GM19397 (cell line): ENCODE data around the gene CLEC4C.
"Not testable (repeated sequence)": the region's sequence is repeated elsewhere in the genome, so short reads cannot be mapped to it uniquely, and the experiment has no call there.

Source experiments
- ATAC-seq: cut with Tn5 transposase; IDR thresholded peaks from one replicate; pipeline ENCODE4 v1.9.1; 2021; ENCODE audit warnings: mild to moderate bottlenecking, moderate library complexity; ENCODE audit not compliant: unreplicated experiment

Gene CLEC4C, protein sequence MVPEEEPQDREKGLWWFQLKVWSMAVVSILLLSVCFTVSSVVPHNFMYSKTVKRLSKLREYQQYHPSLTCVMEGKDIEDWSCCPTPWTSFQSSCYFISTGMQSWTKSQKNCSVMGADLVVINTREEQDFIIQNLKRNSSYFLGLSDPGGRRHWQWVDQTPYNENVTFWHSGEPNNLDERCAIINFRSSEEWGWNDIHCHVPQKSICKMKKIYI

DNA sequence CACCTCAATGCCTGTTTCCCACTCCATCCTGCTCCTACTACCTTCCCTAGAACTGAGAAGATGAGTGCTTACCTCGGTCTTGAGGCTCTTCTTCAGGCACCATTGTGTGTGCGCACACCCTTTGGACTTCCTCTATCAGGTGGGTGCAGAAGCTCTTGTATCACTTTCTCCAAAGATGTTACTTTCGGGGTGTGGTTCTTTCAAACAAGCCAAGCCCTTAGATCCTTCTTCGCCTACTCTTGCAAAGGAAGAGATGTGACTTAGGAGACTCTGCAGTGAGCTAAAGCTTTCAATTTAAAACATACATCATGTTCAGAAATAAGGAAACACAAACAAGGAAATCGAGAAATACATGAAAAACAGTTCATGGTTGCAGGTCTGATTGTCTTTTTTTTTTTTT lies at the start of gene CLEC4C:
CLEC4C (minus strand) TSS at position 130 of the 400 bp plus-strand sequence; CDS start at position 103, 27 bp downstream.
- ATAC-seq = no peak

DNA sequence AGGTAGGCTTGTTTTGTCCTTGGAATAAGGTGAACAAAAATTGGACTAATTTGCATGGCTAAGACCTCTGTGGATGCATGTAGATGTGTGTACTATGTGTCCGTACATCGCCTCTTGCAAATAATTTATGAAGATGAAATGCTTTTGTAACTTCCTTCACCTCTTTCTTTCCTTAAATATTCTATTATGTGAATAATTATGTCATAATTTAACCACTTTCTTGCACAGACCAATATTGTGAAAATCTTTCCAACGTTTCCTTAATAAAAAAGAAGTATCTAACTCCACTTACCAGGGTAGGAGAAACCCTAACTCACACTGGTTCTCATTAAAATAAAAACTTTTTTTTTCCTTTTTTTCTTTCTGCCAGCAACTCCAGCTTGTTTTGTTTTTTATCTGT lies 46.0 kb upstream of the CLEC4C start:
- ATAC-seq = no peak

DNA sequence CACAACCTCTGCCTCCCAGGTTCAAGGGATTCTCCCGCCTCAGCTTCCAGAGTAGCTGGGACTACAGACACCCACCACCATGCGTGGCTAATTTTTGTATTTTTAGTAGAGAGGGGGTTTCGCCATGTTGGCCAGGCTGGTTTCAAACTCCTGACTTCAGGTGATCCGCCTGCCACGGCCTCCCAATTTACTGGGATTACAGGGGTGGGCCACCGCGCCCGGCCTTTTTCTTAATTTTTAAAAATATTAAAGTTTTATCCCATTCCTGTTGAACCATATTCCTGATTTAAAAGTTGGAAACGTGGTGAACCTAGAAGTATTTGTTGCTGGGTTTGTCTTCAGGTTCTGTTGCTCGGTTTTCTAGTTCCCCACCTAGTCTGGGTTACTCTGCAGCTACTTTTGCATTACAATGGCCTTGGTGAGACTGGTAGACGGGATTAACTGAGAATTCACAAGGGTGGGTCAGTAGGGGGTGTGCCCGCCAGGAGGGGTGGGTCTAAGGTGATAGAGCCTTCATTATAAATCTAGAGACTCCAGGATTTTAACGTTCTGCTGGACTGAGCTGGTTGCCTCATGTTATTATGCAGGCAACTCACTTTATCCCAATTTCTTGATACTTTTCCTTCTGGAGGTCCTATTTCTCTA lies 41.8 kb upstream of the CLEC4C start, which contains the start of gene NANOG:
NANOG (plus strand) TSS at position 519 of the 645 bp plus-strand sequence. CDS start 213 bp downstream, outside the sequence.
- ATAC-seq = not testable (repeated sequence)

DNA sequence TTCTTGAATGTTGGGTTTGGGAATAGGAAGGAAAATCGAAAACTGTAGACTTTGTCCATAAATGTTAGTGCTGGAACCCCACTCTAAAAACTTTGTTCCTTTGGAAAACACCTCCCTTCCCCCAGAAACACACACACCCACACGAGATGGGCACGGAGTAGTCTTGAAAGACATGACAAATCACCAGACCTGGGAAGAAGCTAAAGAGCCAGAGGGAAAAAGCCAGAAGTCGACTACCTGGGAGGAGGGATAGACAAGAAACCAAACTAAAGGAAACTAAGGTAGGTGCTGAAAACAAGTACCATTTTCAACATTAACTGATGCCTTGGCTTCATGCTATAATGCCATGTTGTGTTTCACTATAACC lies 41.1 kb upstream of the CLEC4C start:
- no peak for ATAC-seq

DNA sequence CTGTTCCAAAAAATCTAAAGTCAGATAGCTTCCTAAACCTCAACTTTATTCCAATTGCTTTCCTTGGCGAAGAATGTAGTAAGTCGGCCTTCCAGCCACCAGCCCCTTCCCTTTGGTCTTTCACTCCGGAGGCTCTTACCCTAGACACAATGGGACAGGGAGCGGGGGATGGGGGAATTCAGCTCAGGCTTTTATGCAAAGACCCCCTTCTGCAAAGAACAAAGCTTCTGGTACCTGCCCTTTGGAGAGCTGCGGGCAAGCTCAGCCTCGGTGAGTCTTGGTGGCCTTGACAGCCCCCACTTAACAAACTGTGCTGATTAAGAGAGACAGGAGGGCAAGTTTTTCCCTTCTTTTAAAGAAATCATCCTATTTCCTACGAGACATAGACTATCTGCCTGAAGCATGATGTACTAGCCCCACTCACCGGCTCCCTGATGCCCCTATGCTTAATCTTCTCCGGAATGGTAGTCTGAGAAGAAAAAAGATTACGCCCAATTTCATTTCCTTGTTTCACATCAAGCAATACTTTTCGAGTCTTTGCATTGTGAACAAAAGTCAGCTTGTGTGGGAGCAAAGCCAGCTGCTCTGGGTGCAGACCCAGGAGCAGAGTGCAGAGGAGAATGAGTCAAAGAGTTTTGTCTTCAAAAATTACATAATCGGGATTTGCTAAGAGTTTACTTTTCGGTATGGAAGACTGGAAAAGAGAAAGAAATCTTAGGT lies 40.6 kb upstream of the CLEC4C start:
- ATAC-seq = no peak

DNA sequence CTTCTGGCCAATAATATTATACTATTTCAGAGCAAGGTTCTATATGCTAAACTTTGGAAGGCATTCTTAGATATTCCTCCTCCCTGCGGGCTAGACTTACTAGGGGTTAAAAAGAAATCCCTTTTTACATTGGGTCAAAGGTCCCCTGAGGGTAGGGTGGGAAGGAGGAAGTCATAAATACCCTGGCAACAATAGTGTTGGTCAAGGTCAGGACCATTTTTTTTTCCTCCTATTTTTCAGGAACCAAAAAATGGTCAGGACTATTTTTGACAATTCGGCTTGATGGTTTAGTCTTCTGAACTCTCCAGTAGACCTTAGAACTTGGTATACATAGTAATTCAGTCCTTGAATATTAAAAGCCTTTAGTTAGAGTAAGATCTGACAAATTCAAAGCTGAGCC lies 37.5 kb upstream of the CLEC4C start:
- ATAC-seq = no peak

DNA sequence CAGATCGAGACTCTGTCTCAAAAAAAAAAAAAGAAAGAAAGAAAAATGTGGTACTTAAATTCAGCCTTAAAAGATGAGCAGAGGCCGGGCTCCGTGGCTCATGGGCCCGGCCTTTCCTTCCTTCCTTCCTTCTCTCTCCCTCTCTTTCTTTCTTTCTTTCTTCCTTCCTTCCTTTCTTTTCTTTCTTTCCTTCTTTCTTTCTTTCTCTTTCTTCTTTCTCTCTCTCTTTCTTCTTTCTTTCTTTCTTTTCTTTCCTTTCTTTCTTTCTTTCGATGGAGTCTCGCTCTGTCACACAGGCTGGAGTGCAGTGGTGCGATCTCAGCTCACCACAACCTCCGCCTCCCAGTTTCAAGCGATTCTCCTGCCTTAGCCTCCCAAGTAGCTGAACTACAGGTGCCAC lies 36.3 kb upstream of the CLEC4C start:
- ATAC-seq = not testable (repeated sequence)

DNA sequence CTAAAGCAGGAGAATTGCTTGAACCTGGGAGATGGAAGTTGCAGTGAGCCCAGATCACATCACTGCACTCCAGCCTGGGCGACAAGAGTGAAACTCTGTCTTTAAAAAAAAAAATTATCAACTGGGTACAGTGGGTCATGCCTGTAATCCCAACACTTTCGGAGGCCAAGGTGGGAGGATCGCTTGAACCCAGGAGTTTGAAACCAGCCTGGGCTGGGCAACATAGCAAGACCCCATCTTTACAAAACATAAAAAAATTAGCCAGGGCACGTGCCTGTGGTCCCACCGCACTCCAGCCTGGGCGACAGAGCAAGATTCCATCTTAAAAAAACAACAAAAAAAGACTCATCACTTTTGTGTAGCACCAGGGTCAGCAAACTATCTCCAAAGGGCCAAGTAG lies 34.9 kb upstream of the CLEC4C start:
- no peak for ATAC-seq

DNA sequence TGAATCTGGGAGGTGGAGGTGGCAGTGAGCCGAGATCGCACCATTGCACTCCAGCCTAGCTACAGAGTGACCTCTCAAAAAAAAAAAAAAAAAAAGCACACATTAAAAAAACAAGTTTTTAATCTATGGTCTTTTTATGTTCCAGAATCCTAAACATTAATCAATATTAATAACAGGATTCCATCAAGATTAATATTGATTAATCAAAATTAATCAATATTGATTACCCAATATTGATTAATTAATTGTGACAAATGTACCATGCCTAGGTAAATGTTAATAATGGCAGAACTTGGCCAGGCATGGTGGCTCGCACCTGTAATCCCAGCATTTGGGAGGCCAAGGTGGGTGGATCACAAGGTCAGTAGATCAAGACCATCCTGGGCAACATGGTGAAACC lies 34.1 kb upstream of the CLEC4C start:
- ATAC-seq = no peak

DNA sequence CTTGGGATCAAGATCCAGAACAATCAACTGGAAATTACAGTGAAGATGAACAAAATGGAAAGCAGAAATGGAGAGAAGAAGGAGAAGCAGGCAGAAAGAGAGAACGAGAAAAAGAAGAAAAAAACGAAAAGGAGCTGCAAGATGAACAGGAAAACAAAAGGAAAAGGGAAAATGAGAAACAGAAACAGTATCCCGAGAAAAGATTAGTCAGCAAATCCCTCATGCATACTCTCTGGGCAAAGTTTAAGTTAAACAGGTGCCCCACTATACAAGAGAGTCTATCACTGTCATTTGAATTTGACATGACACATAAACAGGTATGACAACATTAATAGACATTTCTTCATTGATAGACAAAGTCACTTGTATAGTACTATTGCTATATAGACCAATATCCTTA lies 22.8 kb upstream of the CLEC4C start:
- ATAC-seq = no peak

DNA sequence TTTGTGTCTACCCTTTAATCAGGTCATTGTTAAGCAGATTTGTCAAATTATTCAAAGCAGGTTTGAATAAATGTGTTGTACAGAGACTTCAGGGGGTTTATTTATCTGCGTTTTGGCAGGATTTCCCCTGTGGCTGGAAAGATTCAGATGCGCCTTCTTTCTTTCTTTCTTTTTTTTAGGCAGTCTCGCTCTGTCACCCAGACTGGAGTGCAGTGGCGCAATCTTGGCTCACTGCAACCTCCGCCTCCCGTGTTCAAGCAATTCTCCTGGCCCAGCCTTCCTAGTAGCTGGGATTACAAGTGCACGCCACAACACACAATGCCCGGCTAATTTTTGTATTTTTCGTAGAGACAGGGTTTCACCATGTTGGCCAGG lies 11.6 kb upstream of the CLEC4C start:
- no peak for ATAC-seq

DNA sequence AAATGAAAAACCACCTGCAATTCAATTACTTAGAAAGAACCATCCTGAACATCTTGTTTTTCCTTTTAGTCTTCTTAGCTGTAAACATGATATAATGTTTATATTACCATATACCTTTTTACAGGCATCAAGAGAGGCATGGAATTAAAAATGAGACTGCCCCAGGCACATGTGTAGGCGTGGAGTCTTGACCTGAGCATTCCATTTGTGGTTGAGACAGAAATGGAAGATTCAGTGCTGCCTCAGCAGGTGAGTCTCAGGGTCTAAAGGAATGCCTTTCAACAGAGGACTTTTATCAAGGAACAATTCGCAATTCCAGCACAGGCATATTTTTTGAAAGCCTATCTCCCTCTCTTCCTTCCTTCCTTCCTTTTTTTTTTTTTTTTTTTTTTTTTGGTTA lies 9.8 kb upstream of the CLEC4C start:
- ATAC-seq = no peak

DNA sequence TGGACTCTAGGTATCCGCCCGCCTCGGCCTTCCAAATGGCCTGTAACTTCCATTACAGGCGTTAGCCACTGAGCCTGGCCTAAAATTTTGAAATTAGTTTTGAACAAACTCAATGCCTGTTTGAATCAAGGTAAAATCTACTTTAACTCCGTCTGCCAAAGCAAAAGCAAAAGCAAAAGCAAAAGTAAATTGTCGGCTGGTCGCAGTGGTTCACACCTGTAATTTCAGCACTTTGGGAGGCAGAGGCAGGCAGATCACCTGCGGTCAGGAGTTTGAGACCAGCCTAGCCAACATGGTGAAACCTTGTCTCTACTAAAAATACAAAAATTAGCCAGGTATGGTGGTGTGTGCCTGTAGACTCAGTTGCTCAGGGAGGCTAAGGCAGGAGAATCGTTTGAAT lies 8.5 kb upstream of the CLEC4C start:
- ATAC-seq = not testable (repeated sequence)

DNA sequence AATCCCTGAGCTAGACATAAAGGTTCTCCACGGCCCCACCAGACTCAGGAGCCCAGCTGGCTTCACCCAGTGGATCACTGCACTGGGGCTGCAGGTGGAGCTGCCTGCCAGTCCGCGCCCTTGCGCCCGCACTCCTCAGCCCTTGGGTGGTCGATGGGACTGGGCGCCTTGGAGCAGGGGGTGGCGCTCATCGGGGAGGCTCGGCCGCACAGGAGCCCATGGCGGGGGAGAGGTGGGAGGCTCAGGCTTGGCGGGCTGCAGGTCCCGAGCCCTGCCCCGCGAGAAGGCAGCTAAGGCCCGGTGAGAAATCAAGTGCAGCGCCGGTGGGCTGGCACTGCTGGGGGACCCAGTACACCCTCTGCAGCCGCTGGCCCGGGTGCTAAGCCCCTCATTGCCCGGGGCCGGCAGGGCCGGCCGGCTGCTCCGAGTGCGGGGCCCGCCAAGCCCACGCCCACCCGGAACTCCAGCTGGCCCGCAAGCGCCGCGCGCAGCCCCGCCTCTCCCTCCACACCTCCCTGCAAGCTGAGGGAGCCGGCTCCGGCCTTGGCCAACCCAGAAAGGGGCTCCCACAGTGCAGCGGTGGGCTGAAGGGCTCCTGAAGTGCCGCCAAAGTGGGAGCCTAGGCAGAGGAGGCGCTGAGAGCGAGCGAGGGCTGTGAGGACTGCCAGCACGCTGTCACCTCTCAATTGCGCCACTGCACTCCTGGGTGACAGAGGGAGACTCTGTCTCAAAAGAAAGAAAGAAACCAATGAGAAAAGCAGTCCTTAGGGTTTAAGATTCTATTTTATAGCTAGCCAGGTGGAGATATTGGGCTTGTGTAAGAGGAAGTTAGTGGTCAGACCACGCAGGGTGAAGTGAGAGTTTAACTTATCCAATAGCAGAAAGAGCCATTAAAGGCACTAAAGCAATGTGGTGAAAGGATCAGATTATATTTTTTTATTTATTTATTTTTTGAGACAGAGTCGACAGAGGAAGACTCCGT lies 5.1 kb upstream of the CLEC4C start:
- ATAC-seq = not testable (repeated sequence)

DNA sequence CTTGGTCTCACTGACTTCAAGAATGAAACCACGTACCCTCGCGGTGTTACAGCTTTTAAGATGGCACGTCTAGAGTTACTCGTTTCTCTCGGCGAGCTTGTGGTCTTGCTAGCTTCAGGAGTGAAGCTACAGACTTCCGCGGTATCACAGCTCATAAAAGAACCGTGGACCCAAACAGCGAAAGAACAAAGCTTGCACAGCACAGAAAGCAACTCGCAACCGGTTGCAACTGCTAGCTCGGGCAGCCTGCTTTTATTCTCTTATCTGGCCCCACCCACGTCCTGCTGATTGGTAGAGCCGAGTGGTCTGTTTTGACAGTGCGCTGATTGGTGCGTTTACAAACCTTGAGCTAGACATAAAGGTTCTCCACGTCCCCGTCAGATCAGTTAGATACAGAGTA lies 4.2 kb upstream of the CLEC4C start:
- no peak for ATAC-seq

DNA sequence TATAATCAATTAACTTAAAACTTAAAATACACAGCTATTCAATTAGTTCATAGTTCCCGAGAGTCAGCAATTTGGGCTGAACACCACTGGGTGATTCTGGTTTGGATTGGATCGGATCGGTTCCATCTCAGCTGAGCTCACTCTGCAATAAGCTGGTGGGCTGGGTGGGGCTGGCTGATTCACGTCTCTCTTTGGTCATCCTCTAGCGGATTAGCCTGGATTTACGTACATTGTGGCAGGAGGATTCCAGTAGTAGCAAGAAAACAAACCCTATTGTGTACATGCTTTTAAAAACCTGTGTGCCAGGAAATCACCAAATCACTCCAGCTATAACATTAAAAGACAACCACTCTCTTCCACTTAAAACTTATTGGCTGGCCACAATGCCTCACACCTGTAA lies 3.2 kb upstream of the CLEC4C start:
- no peak for ATAC-seq

DNA sequence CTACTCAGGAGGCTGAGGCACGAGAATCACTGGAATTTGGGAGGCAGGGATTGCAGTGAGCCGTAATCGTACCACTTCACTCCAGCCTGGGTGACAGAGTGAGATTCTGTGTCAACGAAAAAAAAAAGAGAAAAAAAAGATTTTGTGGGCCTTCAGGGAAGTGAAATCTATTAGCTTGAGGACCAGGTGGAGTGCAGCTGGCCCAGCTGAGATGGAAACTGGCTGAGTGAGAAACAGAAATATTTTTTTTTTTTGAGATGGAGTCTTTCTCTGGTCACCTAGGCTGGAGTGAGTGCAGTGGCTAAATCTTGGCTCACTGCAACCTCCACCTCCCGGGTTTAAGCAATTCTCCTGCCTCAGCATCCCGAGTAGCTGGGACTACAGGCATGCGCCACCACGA lies 2.3 kb upstream of the CLEC4C start:
- no peak for ATAC-seq

DNA sequence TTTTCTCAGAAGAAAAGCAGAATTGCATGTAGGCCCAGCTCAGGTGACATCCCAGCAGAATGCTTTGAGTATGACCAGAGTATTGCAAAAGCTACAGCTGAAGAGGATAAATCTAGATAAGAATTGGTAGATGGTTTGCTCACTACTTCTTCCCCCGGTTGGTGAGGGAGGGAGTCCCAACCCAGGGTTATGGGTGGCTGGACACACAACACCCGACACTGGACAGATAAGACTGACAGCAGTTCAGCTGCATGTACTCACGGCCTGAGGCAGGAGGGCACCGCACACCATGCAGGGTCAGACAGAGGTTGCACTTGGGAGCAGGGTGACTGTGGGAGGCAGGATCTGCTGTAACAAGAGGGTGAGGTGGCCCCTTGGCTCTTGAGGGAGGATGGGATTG lies 1.7 kb upstream of the CLEC4C start:
- ATAC-seq = no peak

DNA sequence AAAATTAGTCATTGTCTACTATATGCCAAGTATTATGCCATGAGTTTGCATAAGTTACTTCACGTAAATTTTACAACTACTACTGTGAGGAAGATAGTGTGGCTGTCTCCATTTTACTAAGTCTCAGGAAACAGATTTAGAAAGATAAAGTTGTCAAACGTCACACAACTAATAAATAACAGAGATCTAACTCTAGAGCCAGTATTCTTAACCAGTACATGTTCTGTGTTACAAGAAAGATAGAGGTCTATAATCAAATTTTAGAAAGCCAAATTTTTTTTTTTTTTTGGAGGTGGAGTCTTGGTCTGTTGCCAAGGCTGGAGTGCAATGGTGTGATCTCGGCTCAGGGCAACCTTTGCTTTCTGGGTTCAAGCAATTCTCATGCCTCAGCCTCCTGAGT lies 14.2 kb downstream of the CLEC4C start:
- no peak for ATAC-seq

DNA sequence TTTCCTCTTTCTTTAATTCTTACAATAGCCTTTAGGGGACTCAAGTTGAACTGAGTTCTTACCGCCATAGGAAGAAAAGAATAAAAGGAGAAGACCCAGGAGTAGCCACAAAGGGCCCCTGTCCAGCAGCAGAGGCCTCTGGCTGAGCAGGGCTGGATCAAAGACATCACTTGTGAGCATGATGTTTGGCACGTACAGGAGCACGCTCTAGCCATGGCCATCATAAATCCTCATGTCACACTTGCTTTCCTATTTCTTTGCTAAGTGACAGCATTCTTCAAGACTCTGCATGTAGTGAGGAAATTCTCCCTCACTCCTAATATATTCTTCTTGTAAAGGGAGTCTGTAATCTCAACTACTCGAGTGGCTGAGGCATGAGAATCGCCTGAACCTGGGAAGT lies 15.7 kb downstream of the CLEC4C start:
- ATAC-seq = no peak

DNA sequence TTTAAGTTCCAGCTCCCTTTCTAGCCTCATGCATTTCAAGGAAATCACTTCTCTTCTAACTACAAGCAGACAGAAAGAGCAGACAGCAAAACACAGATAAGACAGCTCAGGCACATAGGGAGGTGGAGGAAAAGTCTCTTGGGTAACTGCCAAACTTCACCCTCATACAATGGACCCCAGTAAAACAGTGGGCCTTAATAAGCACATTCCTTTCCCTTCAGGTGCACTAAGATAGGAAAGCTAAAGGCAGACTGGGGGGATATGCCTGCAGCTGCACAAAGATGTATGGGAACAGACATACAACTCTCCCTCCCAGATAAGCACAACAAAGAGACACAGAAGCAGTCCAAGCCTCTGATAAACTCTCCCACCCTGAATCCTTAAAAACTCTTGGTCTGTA lies 16.2 kb downstream of the CLEC4C start:
- not testable (repeated sequence) for ATAC-seq
